H1 (cell line): ENCODE measurements around the gene MYLK4.

ENCODE experiments used
- CBX5 ChIP-seq: fragments of 300-800, 300-1000 bp; sonication (generic); IDR thresholded peaks from 2 replicates; pipeline ENCODE4 v1.7.1; 2016; ENCODE audit warnings: antibody characterized with exemption, low read length, low read depth
- EZH2 ChIP-seq: fragments of 200-600 bp; sonication (generic); IDR thresholded peaks from 2 replicates; pipeline ENCODE4 v1.7.1; 2012; ENCODE audit warnings: low read depth, mild to moderate bottlenecking, moderate library complexity, low read length, inconsistent platforms; ENCODE audit not compliant: severe bottlenecking
- NANOG ChIP-seq: IDR thresholded peaks from 2 replicates; pipeline ENCODE4 v1.6.1; 2011; ENCODE audit warnings: low read length, low read depth, mild to moderate bottlenecking, inconsistent platforms; ENCODE audit not compliant: insufficient read depth, poor library complexity, severe bottlenecking
- POLR2A ChIP-seq, 2 experiments: IDR thresholded peaks; 1 replicate in 1 of 2; 2 replicates in 1 of 2; pipeline ENCODE4 v1.6.1; 2011; ENCODE audit warnings: low read depth in 2 of 2, low read length in 2 of 2, mild to moderate bottlenecking in 2 of 2; ENCODE audit errors: control extremely low read depth in 1 of 2
- TF ChIP-seq, protein P1 (sequence below), 3 experiments: IDR thresholded peaks; 1 replicate in 2 of 3; 2 replicates in 1 of 3; pipeline versions ENCODE4 v1.5.1 to v1.6.1; 2011; ENCODE audit warnings: low read length in 3 of 3, mild to moderate bottlenecking in 3 of 3, inconsistent platforms in 2 of 3, low read depth in 1 of 3, moderate library complexity in 1 of 3; ENCODE audit not compliant: insufficient read depth in 1 of 3; ENCODE audit errors: control extremely low read depth in 1 of 3

DNA sequence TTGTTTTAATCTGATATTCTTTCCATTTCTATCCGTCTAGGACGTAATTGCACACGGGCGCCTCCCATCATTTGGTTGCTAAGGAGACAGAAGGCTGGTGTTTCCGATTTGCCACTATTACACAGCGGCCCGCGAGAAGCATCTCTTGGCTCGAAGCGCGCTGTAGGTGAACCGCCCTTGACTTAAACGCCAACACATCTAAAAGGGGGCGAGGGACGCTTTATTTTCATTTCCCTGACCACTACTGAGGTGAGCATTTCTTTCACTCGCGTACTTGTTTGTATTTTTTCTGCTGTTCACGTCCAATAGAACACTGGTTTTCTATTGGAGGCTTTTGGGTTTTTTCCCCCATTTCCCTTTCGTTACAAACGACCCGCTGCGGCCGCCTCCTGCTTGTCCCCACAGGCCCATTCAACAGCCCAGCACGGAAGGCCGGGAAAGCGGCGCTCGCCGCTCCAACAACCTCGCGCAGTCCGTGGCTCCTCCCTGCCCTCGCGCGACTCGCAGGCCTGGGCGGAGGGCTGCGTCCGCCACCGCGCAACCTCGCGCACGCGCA lies 14.0 kb upstream of the MYLK4 start:
- peak in 1 of 2 experiments; percentile 65; a peak in 2 of 3 replicates for TF ChIP-seq POLR2A (IDR thresholded peaks at IDR 0.05; ENCODE audit: control extremely low read depth in 1 of 2, low read depth in 2 of 2, low read length in 2 of 2)
- TF ChIP-seq EZH2, result no peak
- TF ChIP-seq NANOG, result no peak
- TF ChIP-seq, protein P1, sequence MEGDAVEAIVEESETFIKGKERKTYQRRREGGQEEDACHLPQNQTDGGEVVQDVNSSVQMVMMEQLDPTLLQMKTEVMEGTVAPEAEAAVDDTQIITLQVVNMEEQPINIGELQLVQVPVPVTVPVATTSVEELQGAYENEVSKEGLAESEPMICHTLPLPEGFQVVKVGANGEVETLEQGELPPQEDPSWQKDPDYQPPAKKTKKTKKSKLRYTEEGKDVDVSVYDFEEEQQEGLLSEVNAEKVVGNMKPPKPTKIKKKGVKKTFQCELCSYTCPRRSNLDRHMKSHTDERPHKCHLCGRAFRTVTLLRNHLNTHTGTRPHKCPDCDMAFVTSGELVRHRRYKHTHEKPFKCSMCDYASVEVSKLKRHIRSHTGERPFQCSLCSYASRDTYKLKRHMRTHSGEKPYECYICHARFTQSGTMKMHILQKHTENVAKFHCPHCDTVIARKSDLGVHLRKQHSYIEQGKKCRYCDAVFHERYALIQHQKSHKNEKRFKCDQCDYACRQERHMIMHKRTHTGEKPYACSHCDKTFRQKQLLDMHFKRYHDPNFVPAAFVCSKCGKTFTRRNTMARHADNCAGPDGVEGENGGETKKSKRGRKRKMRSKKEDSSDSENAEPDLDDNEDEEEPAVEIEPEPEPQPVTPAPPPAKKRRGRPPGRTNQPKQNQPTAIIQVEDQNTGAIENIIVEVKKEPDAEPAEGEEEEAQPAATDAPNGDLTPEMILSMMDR (IDR thresholded peaks at IDR 0.05; ENCODE audit: control extremely low read depth in 1 of 3, insufficient read depth in 1 of 3, low read depth in 1 of 3, low read length in 3 of 3), result no peak
- no peak for TF ChIP-seq CBX5
